NCI-H82 (cell line): Measurements from ENCODE around the gene LYRM9.
A peak's percentile ranks its signal among the peaks of the same experiment; 100 is the strongest.
"Not testable (repeated sequence)": the region's sequence is repeated elsewhere in the genome, so short reads cannot be mapped to it uniquely, and the experiment has no call there.

Experiments
- DNase-seq: peaks from one replicate; lab custom pipeline; 2025; lab: John Stamatoyannopoulos, UW

Gene LYRM9

DNA sequence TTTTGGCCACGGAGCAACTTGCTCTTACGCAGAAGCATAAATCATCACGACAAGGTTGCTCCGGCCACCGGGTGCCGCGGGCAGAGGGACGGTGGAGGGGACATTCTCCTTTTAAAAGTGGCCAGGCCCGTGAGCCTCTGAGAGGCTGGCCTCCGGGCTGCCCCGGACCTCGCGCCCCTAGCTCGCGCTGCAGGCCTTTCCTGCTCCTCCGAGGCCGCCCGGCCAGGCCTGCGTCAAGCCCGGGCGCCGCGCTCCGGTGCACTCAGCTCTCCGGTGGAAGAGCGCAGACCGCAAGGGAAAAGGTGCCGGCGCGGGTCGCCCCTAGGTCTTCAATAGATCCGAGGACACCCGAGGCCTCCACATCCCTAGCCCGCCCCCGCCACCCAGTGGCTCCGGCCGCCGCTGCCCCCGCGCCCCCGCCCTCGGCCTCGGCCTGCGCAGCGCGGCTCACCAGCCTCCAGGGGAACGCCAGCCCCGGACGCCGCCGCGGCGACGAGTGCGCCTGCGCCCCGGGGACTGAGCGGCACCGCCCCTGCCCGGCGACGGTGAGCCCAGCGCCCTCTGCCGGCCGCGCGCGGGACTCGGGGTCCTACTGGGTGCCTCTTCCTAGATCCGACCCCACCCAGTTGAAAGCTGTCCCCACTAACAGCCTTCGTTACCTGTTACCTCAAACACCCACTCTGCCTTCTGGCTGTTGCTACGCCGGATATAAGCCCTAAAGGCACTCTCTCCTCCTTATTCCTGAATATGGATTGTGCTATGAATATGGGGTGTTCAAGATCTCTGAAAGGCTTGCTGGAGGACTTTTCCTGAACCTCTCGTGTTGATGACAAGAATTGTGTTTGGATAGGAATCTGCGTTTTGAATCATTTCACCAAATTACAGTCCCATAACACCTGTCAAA, at the start of gene LYRM9:
LYRM9 (minus strand) TSS at position 500 of the 904 bp plus-strand sequence. CDS start 10,671 bp downstream, outside the sequence.
- peak; percentile 95 for DNase-seq

DNA sequence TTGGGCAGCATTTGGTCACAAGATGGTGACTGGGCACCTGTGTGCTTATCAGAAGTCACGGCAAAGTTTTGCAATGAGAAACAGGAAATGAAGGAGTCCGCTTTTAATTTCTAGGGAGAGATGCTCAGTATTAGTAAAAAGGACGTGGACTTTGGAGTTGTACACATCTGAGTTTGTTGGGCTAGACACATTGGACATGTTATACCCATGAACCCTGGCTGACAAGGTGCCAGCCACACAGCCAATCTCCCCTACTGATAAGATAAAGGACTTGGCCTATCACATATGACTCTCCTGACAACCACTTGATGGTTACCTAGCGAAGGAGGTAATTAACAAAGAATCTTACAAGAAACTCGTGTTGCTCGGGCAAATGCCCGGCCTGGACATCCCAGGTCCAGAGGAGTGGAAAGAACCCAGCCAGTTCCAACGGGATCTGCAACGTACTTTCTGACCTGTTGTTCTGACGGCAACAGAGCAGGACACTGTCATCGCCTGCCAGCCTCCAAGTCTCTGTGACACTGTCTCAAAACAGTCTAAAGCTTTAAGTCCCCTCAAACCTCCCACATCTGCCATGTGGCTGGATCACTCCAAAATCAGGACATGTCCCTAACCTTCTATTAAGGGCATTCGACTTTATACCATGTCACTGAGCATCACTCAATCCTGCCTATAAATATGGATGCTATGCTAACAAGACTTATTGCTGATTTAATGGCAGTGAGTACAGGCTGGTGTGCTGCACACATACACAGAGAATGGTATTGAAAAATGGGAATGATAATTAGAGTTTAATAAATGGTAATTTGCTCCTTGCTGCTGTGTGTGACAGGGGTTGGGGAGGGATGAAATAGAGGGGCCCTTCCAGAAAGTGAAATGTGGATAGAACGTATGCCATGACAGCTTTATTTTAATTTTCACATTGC, 47.6 kb upstream of the LYRM9 start:
- no peak for DNase-seq

DNA sequence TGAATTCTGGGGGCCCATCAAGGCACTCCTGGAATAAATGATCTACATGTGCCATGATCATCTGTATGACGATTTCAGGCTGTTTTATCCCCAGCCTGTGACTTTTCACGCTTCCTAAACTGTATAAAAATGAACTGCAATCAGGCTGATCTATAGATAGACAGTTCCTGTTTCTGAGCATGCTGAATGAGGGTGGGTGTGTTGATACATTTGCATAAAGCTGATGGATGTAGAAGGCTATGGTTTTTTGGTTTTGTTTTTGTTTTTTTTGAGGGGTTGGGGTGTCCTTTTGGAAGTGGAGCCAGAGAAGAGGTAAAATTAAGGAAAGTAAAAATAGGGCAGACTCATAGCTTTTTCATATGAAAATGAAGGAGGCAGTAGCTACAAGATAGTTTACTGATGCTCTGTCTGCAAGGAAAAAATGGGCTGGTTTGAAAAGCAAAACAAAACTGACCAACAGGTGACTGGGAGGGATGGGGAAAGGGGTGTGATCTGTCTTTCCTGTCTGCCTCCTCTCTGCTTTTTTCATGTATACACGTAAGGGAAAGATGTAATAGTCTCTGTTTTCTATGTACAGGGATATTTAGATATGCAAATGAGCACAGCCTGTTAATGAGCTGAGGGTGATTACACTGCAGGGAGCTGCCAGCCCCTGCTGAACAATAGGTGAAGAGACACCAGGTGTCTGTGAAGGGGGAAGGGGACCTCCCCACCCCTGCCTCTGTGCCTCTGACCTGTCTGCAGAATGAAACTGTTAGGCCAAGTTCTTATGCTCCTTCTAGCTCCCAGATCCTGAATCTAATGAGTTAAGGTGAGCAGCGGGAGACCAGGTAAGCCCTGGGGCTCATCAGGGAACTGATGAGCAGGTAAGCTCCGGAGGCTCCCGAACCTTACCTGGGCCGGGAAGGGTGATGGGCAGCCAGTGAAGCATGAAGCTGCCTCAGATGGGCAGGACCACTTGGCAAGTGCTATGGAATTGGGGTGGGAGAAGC, 46.6 kb upstream of the LYRM9 start:
- DNase-seq = no peak

DNA sequence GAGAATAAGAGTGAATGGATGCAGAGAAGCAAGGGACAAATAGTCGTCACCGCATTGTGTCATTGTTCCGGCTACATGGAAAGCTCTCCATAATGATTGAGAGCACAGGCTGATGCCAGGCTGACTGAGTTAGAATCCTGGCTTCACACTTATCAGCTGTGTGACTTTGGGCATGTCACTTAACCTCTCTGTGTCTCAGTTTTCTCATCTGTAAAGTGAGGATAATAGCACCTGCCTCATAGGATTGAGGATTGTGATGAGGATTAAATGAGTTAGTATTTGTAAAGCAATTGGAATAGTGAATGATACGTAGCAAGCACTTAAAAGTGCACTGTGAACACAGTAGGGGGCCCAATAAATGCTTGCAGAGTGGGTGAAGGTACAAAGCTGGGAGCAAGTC, 45.7 kb upstream of the LYRM9 start:
- DNase-seq = no peak

DNA sequence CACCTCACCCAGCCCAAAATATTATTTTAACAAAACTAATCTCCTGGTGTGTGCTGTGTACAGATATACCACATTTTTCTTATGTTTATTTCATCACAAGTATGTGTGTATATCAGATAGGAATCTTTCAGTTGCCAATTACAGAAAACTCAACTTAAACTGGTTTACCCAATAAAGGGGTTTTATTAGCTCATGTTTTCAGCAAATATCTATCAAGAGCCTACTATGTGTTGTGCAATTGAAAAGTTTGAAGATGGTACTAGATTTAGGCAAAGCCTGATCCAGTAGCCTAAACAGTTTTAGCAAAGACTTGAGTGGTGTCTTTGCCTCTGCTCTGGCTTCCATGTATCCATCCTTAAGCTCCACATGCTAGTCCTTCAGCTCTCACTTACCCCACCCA, 45.1 kb upstream of the LYRM9 start:
- DNase-seq = no peak

DNA sequence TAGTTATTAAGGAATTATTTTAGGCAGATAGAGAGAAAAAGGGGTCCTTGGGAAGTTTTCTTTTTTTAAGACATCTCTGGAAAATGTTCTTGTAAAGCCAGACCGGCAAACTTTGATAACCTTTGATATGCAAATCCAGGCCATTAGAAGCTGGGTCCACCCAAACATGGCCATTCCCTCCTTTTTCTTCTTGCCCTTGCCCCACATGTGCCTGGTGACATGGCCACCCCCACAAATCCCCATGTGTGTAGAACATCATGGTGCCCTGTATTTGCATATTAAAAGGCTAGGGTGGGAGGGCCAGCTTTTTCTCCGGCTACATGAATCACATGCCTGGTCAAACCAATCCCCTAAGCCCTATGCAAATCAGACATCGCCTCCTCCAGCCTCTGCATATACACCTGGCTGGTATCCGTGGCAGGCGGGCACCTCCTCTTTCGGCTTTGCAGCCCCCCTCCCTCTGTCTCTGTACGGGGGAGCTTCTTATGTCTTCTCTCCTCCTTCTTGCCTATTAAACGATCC, 43.9 kb upstream of the LYRM9 start:
- DNase-seq = no peak

DNA sequence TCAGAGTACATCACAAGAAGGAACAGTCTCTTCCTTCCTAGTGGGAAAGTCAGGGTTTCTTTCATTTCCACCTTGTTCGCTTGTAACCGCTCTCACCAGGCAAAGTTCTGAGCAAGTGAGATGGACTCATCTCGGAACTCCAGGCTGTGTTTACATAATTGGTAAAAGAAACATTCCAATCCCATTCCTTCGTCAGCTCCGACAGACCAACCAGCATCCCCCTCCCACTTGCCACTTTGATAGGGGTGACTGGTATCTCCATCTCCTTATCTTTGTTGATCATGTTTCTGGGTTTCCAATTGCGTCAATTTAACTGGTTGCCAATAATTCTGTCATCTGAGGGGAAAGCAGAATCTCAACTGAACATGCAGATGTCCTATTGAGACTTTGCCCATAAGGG, 36.8 kb upstream of the LYRM9 start:
- DNase-seq = no peak

DNA sequence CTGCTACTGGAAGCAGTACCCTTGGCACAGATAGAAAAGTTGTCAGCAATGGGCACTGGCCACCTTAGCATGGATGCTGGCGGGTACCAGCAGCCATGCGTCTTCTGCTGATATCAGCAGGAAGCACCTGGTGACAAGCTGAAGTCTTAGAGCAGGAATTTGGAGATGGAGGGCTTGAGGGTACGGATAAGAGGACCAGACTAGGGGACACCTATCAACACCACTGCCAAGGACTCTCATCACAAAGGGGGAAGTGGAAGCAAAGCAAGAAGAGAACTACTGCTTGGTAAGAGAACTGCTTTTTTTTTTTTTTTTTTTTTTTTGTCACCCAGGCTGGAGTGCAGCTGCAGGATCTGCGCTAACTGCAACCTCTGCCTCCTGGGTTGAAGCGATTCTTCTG, 35.4 kb upstream of the LYRM9 start:
- DNase-seq = no peak

DNA sequence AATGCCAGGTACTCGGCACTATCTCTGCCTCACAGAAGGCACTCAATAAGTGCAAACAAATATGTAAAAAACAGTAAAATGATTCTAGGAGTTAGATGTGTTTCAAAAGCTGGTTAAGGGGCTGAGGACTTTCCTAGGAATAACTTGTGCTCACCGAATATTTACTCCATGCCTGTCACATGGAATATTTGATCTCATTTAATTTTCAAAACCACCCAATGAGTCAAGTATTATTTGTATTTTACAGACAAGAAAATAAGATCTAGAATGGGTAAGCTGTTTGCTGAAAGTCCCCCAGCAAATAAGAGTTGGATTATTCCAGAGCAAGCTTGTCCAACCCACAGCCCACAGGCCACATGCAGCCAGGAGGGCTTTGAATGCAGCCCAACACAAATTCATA, 34.6 kb upstream of the LYRM9 start:
- DNase-seq = no peak

DNA sequence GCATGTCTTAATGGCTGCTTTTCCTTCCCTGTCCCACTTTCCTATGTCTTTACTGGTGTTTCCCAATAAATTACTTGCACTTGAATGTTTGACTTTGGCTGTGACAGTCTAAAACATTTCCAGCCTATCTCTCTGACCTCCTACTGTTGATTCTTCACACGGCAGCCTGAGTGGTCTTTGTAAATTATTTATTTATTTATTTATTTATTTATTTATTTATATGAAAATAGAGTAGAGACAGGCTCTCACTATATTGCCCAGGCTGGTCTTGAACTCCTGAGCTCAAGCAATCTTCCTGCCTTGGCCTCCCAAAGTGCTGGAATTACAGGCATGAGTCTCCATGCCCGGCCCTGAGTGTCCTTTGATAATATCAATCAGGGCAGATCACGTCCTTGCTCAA, 28.4 kb upstream of the LYRM9 start:
- DNase-seq = no peak

DNA sequence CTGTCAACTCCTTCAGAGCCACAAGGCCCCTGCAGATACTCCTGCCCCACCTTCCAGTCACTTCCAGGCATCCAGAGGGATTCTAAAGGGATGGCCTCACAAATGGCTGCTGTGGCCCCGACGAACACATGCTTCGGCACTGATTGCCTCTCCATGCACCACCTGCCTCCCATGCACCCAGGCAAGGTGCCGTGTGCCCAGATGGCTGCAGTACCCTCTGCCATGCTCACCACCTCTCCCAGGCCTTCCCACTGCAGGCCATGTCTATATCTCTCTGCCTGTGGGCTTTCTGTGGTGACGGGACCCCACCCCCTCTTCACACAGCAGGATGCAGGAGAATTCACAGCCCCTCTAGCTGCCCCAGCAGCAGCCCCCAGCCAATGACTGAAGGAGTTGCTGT, 27.9 kb upstream of the LYRM9 start:
- DNase-seq = no peak

DNA sequence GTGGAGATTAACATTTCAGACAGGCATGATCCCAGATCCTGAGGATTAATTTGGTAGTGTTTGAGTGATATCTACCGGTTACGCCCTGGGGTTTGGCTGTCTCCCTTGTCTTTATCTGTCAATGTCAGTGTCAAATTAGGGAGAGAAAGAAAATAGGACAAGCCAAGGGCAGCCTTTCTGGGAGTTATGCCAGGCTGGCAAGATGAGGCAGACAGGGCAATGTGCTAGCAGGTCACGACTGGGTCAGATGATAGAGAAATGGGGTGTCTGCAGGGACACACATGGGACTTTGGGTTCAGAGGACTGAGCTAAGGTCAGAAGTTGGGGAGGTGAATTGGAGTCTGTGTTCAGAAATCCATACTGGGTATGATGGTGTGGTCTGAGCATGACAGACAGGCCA, 27.4 kb upstream of the LYRM9 start:
- DNase-seq = peak; percentile 44

DNA sequence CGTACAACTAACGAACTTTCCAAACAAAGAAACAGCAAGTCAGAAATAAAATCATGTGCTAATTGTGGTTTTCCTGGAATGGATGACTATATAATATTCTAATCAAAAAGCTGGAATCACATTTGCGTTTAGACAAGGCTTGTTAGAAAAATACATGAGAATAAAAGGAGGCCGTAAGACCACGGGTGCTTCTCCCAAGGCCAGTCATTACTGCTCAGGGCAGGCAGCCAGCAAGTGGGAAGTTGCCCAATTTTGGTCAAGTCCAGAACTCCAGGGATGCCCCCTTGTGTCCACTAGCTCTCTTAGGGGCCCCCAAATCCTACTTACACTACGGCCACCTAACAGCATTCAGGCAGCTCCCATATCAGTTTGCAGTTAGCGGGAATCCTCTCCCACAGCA, 25.9 kb upstream of the LYRM9 start:
- DNase-seq = no peak

DNA sequence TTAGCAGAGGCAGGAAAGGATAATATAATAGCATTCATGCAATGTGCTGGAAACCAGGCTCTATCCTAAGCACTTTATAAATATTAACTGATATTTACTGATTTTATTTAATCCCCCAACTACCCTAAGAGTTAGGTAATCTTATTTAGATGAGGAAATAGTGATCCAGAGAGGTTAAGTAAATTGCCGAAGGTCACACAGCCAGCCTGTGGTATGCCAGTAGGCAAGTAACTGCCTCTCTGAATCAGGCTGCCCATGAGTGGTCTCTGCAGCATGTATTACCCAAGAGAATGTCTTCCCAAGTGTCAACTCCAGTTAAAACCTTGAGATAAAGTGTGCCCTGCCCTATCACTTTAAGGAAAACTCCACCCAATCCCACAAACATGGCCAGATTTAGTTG, 25.3 kb upstream of the LYRM9 start:
- no peak for DNase-seq

DNA sequence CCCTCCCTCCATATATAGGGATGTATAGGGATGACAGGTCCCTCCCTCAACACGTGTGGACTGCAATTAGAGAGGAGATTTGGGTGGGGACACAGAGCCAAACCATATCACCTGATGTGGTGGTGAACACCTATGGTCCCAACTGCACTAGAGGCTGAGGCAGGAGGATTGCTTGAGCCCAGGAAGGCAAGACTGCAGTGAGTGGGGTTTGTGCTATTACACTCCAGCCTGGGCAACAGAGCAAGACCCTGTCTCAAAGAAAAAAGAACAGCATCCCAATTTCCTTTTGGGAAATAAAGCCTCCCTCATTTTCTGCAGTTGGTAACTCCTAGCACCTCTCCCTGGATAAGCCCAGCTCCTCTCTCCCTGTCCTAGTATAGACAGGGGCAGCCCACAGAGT, 23.8 kb upstream of the LYRM9 start:
- no peak for DNase-seq

DNA sequence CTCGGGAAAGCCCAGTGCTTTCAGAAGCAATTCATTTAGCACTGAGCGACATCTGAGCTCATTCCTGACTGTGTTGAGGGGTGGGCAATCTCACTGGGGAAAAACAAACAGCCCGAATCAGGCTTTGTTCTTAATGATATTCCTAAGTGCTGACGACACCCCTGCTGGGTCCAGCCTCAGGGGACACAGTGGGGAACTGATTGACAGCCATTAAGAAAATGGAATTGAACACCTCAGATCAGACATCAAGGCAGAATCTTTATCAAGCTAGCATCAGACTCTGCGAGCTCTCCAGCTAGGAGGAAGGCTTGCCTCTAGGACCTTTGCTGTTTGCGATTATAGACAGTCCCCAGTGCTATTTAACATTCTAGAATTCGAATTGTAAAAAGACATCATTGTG, 22.5 kb upstream of the LYRM9 start:
- no peak for DNase-seq

DNA sequence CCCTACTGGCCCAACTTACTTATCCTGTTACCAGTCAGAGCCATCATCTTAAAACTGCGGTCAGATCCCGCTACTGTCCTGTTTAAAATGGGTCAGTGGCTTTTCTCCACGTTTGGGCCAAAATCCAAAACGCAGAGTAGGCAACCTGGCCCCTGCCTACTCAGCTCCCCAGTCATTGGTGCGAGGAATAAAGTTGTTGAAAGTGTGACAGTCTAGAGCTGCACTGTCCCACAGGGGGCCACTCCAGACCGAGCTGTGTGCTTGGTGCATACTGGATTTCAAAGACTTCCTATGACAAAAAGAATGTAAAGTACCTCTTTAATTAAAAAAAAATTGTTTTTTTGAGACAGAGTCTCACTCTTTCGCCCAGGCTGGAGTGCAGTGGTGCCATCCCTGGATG, 21.2 kb upstream of the LYRM9 start:
- no peak for DNase-seq

DNA sequence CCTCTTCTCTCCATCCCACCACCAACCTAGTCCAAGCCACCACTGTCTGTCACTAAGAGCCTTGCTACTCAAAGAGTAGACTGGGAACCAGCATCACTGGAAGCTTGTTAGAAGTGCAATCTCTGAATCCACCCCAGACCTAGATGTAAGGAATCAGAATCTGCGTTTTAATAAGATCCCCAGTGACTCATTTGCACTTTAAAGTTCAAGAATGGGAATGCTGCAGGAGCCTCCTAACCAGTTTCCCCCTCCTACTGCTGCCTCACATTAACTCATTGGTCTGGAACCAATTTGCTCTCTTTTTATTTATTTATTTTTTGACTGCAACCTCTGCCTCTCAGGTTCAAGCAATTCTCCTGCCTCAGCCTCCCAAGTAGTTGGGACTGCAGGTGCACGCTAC, 19.8 kb upstream of the LYRM9 start:
- no peak for DNase-seq

DNA sequence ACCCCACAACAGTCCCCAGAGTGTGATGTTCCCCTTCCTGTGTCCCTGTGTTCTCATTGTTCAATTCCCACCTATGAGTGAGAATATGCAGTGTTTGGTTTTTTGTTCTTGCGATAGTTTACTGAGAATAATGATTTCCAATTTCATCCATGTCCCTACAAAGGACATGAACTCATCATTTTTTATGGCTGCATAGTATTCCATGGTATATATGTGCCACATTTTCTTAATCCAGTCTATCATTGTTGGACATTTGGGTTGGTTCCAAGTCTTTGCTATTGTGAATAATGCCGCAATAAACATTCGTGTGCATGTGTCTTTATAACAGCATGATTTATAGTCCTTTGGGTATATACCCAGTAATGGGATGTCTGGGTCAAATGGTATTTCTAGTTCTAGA, 19.1 kb upstream of the LYRM9 start:
- DNase-seq = not testable (repeated sequence)

DNA sequence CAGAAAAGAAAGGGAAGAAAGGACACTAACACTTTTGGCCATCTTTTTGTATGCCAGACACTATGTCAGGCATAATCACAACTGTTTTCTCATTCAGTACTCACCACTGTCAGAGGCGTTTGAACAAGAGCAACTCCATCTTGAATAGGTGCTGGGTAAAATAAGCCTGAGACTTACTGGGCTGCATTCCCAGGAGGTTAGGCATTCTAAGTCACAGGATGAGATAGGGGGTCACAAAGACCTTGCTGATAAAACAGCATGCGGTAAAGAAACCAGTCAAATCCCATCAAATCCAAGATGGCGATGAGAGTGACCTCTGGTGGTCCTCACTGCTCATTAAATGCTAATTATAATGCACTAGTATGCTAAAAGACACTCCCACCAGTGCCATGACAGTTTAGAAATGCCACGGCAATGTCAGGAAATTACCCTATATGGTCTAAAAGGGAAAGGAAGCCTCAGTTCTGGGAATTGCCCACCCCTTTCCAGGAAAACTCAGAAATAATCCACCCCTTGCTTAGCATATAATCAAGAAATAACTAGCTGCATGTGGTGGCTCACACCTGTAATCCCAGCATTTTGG, 14.9 kb upstream of the LYRM9 start:
- peak; percentile 34 for DNase-seq

DNA sequence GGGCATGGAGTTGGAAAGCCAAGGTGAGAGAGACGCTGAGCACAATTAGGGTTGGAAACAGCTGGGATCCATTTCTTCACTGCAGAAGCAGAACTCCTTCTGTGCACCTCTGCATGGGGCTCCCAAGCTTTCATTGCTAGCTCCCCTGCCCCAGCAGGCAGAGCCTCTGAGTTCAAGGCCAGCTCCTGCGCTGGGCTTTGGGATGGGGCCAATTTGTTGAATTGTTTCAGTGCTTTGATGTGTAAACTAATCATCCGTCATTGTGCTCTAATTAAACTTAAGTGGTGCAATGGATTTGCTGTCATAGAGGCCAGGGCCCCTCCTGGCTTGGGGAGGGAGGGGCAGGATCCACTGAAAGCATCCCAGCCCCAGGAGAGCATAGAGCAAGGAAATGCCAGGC, 13.5 kb upstream of the LYRM9 start:
- peak; percentile 89 for DNase-seq
